Hematopoietic multipotent progenitor cell treated with erythropoietin and hydrocortisone succinate and interleukin-3 and kit ligand, for 4 days (in vitro differentiated cells): ENCODE measurements around the gene ASCL5.
A peak's percentile ranks its signal among the peaks of the same experiment; 100 is the strongest.
"Not testable (repeated sequence)": the region's sequence is repeated elsewhere in the genome, so short reads cannot be mapped to it uniquely, and the experiment has no call there.

Experiments used
- DNase-seq: peaks from one replicate; pipeline ENCODE4 v3.0.0-alpha.2; 2015

Gene ASCL5

DNA sequence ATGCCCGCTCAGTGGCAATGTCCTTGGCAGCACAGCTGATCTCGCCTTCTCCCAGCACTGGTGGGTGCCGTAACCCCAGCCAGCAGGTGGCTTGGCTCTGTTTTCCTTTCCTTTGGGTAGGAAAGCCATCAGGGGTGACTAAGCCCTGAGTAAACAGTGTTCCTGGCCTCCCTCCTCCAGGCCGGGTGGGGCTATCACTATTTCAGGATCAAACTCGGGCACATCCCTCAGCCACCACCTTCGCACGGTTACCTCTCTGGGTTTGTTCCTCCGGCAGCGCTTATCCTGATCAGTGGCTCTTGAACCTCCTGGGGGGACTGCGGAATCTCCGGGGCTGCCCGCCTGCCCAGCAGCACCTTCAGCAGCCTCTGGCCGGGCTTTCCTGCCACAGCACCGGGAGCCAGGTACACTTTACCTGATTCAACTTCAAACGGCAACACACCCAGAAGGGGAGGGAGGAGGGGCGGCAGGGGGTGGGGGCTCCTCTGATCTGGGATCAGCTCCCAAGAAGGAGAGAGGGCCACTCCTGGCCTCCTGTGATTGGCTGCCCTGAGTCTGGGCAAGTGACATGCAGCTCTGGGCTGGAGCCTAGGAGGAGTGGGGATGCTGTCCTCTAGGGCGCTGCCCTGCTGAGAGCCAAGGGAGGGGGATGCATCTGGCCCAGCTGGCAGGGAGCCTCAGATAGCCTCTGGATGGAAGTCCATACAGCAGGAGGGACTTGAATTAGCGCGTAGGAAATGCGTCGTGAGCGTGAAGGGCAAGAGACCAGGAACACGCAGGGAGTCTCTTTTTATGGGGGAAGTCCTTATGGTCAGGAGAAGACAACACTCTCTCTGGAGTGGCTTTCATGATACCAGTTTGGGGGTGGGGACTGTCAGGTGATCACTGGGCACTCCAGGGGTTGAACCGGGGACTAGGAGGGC, at the start of gene ASCL5:
ASCL5 (minus strand) TSS at position 353 of the 923 bp plus-strand sequence. CDS start 11,812 bp downstream, outside the sequence.
- no peak for DNase-seq

DNA sequence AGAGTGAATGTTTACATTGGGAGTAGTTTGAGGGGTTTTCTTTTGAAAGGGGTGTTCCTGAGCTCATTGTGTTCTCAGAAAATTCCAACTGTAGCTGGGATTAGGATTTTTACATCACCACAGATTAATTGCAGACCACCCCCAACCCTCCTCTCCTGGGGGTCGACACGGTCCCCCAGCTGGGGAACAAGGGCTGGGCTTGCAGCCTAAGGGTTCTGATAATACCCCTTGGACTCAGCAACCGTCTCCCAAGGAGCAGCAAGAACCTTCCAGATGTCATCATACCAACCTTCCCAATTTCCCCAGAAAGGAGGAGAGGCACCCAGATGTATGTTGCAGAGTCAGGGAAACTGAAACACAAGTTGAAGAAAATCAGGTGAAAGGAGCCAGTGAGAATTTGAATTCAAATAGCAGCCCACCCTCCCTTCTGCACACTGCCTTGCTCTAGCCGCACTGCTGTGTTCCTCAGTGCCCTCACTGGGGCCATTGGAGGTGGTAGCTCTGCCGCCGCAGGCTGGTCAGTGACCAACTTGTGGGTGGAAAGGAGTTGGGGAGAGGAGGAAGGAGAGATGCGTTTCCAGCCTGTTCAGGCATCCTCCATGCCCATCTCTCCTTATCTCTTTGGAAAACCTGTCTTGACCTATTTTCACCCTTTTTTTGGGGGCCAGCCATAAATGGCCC, 49.0 kb upstream of the ASCL5 start:
- DNase-seq, result no peak

- DNase-seq, result no peak
Measured at GRCh38 chr1:201173736-201174135, 46.8 kb upstream of the ASCL5 start.

DNA sequence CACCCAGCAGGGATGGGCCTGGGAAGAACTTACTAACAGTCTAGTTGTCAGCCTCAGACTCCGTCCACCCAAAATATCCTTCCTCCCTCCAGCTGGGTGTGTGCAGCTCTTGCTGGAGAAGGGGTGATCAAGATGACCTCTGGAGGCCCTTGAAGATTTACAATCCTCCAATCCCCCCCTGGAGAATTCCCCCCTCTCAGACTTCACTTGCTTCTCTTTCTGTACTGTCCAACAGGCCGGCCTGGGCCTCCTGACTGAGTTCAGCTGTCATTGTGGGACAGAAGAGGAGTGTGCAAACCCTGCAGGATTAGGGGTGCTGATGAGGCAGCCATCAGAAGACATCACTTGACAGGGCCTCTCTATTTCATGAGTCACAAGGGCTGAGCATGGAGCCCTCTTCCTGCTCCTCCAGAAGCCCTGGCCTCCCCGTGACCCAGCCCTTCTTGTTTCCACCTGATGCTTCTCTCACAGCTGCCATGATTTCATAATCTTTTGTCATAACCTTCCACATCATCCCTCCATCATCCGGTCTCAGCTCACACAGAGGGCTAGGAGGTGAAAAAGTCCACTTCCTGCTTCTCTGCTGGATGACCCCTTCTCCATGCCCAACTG, 46.1 kb upstream of the ASCL5 start:
- DNase-seq, result no peak

- no peak for DNase-seq
Measured at GRCh38 chr1:201172326-201172725, 45.3 kb upstream of the ASCL5 start.

- DNase-seq, result peak; percentile 48
Measured at GRCh38 chr1:201171063-201172036, 44.4 kb upstream of the ASCL5 start.

GRCh38 chr1:201170533-201171062, 43.6 kb upstream of the ASCL5 start:
- DNase-seq, result peak; percentile 93

DNA sequence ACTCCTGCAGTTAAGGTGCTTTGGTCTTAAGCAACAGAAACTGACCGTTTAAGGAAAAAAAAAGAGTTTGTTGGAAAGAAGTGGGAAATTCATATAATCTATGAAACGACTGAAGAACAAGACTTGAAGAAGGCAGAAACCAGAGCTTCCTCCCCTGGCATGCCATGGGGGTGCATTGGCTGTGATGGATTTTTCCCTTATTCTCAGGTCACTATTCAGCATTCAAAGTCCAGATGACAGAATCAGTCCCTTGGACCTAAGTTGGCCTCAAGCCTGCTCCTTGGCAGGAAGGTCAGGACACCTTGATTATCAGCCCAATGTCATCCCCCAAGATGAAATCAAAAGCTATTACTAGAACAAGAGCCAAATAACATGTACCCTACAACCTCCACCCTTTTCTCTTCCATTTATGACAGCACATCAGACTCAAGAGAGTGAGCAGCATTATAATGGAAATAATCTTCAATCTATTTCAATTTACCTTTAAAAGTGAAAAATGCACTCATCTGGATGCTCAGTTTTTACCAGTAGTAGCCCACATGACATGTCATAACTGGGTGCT, 43.1 kb upstream of the ASCL5 start:
- DNase-seq, result no peak

DNA sequence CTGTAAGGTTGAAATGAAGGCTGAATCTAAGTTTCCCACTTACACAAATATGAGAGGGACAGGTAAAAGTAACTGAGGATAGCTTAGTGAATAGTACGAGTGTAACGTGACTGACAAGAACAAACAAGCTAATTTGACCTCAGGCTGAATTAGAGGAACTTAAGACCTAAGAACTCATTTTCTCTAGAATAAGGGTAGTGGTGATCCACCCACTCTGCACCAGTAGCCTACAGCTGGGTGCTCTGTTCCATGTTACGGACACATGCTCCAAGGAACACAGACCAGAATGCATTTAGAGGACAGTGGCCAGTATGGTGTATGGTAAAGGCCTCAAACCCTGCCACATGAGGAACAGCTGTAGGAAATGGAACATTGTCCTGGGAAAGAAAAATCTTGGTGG, 42.2 kb upstream of the ASCL5 start:
- no peak for DNase-seq

DNA sequence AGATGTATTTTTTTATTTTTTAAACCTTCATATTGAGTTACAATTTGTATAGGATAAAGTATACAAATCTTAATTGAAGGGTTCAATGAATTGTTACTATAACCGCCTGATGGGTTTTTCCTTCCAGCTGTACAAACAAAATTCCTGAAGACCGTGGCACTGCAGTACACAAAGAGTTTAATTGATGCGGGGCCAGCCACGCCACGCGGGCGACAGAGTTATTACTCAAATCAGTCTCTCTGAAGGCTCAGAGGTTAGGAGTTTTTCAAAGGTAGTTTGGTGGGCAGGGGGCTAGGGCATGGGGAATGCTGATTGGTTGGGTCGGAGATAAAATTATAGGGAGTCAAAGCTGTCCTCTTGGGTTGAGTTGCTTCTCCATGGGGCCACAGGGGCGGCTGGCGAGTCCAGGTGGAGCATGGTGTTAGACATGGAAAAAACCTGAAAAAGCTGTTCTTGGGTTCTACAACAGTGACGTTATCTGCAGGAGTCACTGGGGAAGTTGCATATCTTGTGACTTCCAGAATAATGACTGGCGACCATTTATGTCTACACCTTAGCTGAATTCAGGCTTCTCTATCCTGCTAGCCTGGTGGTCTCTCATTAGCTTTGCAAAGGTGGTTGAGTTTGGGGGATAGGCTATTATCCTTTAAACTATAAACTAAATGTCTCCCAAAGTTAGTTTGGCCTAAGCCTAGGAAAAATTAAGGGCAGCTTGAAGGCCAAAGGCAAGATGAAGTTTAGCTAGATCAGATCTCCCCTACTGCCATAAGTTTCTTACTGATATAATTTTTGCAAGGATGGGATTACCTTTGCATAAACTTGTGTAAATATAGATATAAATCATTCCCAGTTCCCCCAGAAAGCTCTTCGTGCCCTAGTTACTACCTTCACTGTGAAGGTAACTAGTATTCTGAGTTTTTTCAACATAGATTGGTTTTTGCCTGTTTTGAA, 40.3 kb upstream of the ASCL5 start:
- no peak for DNase-seq

- DNase-seq, result no peak
Measured at GRCh38 chr1:201164645-201165044, 37.7 kb upstream of the ASCL5 start.

GRCh38 chr1:201163707-201164106, 36.7 kb upstream of the ASCL5 start:
- no peak for DNase-seq

DNA sequence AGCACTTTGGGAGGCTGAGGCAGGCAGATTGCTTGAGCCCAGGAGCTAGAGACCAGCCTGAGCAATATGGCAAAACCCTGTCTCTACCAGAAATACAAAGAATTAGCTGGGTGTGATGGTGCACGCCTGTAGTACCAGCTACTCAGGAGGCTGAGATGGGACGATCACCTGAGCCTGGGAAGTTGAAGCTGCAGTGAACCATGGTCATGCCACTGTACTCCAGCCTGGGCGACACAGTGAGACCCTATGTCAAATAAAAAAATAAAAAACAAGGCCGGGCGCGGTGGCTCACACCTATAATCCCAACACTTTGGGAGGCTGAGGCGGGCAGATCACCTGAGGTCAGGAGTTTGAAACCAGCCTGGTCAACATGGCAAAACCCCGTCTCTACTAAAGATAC, 36.1 kb upstream of the ASCL5 start:
- DNase-seq, result not testable (repeated sequence)

GRCh38 chr1:201157949-201158348, 31.0 kb upstream of the ASCL5 start:
- DNase-seq, result no peak

DNA sequence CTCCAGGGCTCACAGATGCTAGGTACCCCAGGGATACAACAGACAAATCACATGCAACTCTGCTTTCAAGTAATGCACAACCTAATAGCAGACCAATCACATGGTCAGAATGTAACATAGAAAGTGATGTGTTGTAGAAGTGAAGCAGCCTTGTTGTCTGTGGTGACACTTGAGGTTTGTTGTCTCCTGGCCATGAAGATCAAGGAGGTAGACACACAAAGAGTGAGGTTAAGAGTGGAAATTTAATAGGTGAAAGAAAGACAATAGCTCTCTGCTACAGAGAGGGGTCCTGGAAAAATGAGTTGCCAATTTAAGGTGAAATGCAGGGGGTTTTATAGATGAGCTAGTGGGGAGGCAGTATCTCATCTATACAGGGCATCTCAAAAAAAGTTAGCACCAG, 29.8 kb upstream of the ASCL5 start:
- DNase-seq, result no peak

GRCh38 chr1:201156346-201156745, 29.4 kb upstream of the ASCL5 start:
- no peak for DNase-seq

- no peak for DNase-seq
Measured at GRCh38 chr1:201155354-201155753, 28.4 kb upstream of the ASCL5 start.

- DNase-seq, result peak; percentile 98
Measured at GRCh38 chr1:201154389-201155165, 27.6 kb upstream of the ASCL5 start, which contains the start of gene TMEM9. Gene TMEM9 (minus strand): TSS chr1:201154474. CDS start chr1:201153923, 551 bp downstream.
